Measurements from ENCODE around the gene UBL7.
"Not testable (repeated sequence)": the region's sequence is repeated elsewhere in the genome, so short reads cannot be mapped to it uniquely, and the experiment has no call there.

DNA sequence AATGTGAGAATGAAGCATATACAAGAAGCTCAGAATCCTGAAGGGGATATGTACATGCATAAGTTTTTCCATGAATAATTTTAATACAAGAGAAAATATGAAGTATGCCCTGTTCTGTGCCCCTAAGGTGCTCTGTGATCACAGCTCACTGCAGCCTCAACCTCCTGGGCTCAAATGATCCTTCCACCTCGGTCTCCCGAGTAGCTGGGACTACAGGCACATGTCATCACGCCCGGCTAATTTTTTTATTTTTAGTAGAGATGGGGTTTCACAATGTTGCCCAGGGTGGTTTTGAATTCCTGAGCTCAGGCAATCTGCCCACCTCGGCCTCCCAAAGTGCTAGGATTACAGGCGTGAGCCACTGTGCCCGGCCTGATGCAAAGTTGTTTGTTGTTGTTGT lies 10.7 kb upstream of the UBL7 start:
- TF ChIP-seq, protein P1, sequence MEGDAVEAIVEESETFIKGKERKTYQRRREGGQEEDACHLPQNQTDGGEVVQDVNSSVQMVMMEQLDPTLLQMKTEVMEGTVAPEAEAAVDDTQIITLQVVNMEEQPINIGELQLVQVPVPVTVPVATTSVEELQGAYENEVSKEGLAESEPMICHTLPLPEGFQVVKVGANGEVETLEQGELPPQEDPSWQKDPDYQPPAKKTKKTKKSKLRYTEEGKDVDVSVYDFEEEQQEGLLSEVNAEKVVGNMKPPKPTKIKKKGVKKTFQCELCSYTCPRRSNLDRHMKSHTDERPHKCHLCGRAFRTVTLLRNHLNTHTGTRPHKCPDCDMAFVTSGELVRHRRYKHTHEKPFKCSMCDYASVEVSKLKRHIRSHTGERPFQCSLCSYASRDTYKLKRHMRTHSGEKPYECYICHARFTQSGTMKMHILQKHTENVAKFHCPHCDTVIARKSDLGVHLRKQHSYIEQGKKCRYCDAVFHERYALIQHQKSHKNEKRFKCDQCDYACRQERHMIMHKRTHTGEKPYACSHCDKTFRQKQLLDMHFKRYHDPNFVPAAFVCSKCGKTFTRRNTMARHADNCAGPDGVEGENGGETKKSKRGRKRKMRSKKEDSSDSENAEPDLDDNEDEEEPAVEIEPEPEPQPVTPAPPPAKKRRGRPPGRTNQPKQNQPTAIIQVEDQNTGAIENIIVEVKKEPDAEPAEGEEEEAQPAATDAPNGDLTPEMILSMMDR (IDR thresholded peaks at IDR 0.05): not testable (repeated sequence)
- TF ChIP-seq POLR2AphosphoS5, POLR2A (IDR thresholded peaks at IDR 0.05): not testable (repeated sequence)

All from gastroesophageal sphincter (tissue), 3 donors.